ENCODE results near the gene TSC22D3. TPM values are rescaled to one million over a fixed set of nuclear protein-coding genes. Genes with fewer than 3 reads are reported as not detected.
A peak's percentile ranks its signal among the peaks of the same experiment; 100 is the strongest.
"Not testable (repeated sequence)": the region's sequence is repeated elsewhere in the genome, so short reads cannot be mapped to it uniquely, and the experiment has no call there.

Gene TSC22D3
- 1,104 TPM for total RNA-seq

GRCh38 chrX:107775734-107776511 is at the start of gene TSC22D3:
Gene TSC22D3, minus strand, starts transcription at chrX:107775787. Its CDS starts 368 bp downstream, at chrX:107775419.
- peaks cover 18% of the 10 kb centered on the region for H3K4me1 ChIP-seq (ENCODE audit: insufficient read depth, low read length)
- no peaks in the 10 kb centered on the region for H3K9me3 ChIP-seq (ENCODE audit: low read depth, low read length)
- peak within 1 kb of the TSS; percentile 39 for H3K4me3 ChIP-seq (ENCODE audit: low read length)
- H3K27me3 ChIP-seq (ENCODE audit: insufficient read depth, low read length), result peaks cover 4% of the 10 kb centered on the region

GRCh38 chrX:107823456-107823855 is 47.9 kb upstream of the TSC22D3 start:
- no peaks in the 10 kb centered on the region for H3K4me1 ChIP-seq (ENCODE audit: insufficient read depth, low read length)
- no peak overlapping the region for H3K4me3 ChIP-seq (ENCODE audit: low read length)

GRCh38 chrX:107823042-107823441 is 47.5 kb upstream of the TSC22D3 start:
- no peak overlapping the region for H3K4me3 ChIP-seq (ENCODE audit: low read length)

More at GRCh38 chrX:107823456-107823855, 47.9 kb upstream of the TSC22D3 start:
- no peaks in the 10 kb centered on the region for H3K9me3 ChIP-seq (ENCODE audit: low read depth, low read length)
- H3K27me3 ChIP-seq (ENCODE audit: insufficient read depth, low read length), result peaks cover 13% of the 10 kb centered on the region

GRCh38 chrX:107818900-107819521 is 43.4 kb upstream of the TSC22D3 start:
- H3K4me3 ChIP-seq (ENCODE audit: low read length), result no peak overlapping the region
- peaks cover under 1% of the 10 kb centered on the region for H3K27me3 ChIP-seq (ENCODE audit: insufficient read depth, low read length)
- H3K4me1 ChIP-seq (ENCODE audit: insufficient read depth, low read length), result no peaks in the 10 kb centered on the region
- no peaks in the 10 kb centered on the region for H3K9me3 ChIP-seq (ENCODE audit: low read depth, low read length)

More at GRCh38 chrX:107823042-107823441, 47.5 kb upstream of the TSC22D3 start:
- no peaks in the 10 kb centered on the region for H3K4me1 ChIP-seq (ENCODE audit: insufficient read depth, low read length)
- H3K9me3 ChIP-seq (ENCODE audit: low read depth, low read length), result no peaks in the 10 kb centered on the region
- peaks cover 13% of the 10 kb centered on the region for H3K27me3 ChIP-seq (ENCODE audit: insufficient read depth, low read length)

GRCh38 chrX:107810053-107810452 is 34.5 kb upstream of the TSC22D3 start:
- not testable (repeated sequence) for H3K27me3 ChIP-seq (ENCODE audit: insufficient read depth, low read length); H3K4me3 ChIP-seq (ENCODE audit: low read length); H3K9me3 ChIP-seq (ENCODE audit: low read depth, low read length); H3K4me1 ChIP-seq (ENCODE audit: insufficient read depth, low read length)

GRCh38 chrX:107805179-107805578 is 29.6 kb upstream of the TSC22D3 start:
- Histone ChIP-seq H3K4me3 (ENCODE audit: low read length) (no peak overlapping the region), H3K4me1 (ENCODE audit: insufficient read depth, low read length) (no peaks in the 10 kb centered on the region), H3K9me3 (ENCODE audit: low read depth, low read length) (no peaks in the 10 kb centered on the region), H3K27me3 (ENCODE audit: insufficient read depth, low read length) (no peaks in the 10 kb centered on the region)

- Histone ChIP-seq H3K4me3 (ENCODE audit: low read length) (no peak overlapping the region), H3K9me3 (ENCODE audit: low read depth, low read length) (no peaks in the 10 kb centered on the region), H3K27me3 (ENCODE audit: insufficient read depth, low read length) (no peaks in the 10 kb centered on the region), H3K4me1 (ENCODE audit: insufficient read depth, low read length) (no peaks in the 10 kb centered on the region)
These were observed 28.8 kb upstream of the TSC22D3 start for GRCh38 chrX:107804427-107804826.

- Histone ChIP-seq H3K9me3 (ENCODE audit: low read depth, low read length) (no peaks in the 10 kb centered on the region), H3K4me3 (ENCODE audit: low read length) (no peak overlapping the region), H3K4me1 (ENCODE audit: insufficient read depth, low read length) (no peaks in the 10 kb centered on the region)
These were observed 12.2 kb upstream of the TSC22D3 start for GRCh38 chrX:107787827-107788226.

GRCh38 chrX:107780525-107780924 is 4.9 kb upstream of the TSC22D3 start:
- Histone ChIP-seq H3K4me3 (ENCODE audit: low read length) (no peak overlapping the region), H3K27me3 (ENCODE audit: insufficient read depth, low read length) (no peaks in the 10 kb centered on the region), H3K4me1 (ENCODE audit: insufficient read depth, low read length) (peaks cover 10% of the 10 kb centered on the region), H3K9me3 (ENCODE audit: low read depth, low read length) (no peaks in the 10 kb centered on the region)

More at GRCh38 chrX:107787827-107788226, 12.2 kb upstream of the TSC22D3 start:
- no peaks in the 10 kb centered on the region for H3K27me3 ChIP-seq (ENCODE audit: insufficient read depth, low read length)

GRCh38 chrX:107777536-107777832 is 1.9 kb upstream of the TSC22D3 start, which contains the start of gene NCBP2L:
Gene NCBP2L, plus strand, starts transcription at chrX:107777733. Its CDS starts 16,488 bp downstream, at chrX:107794221.
- H3K9me3 ChIP-seq (ENCODE audit: low read depth, low read length), result no peaks in the 10 kb centered on the region
- peaks cover 4% of the 10 kb centered on the region for H3K27me3 ChIP-seq (ENCODE audit: insufficient read depth, low read length)
- H3K4me3 ChIP-seq (ENCODE audit: low read length), result peak within 1 kb of the TSS; percentile 39
- peaks cover 18% of the 10 kb centered on the region for H3K4me1 ChIP-seq (ENCODE audit: insufficient read depth, low read length)

- Histone ChIP-seq H3K4me1 (ENCODE audit: insufficient read depth, low read length) (peaks cover 18% of the 10 kb centered on the region), H3K27me3 (ENCODE audit: insufficient read depth, low read length) (peaks cover 4% of the 10 kb centered on the region), H3K4me3 (ENCODE audit: low read length) (peak overlapping the region; percentile 39), H3K9me3 (ENCODE audit: low read depth, low read length) (no peaks in the 10 kb centered on the region)
These were observed 1.3 kb upstream of the TSC22D3 start for GRCh38 chrX:107776649-107777535.

GRCh38 chrX:107775000-107775733 is 420 bp downstream of the TSC22D3 start:
- Histone ChIP-seq H3K27me3 (ENCODE audit: insufficient read depth, low read length) (peaks cover 4% of the 10 kb centered on the region), H3K9me3 (ENCODE audit: low read depth, low read length) (no peaks in the 10 kb centered on the region), H3K4me1 (ENCODE audit: insufficient read depth, low read length) (peaks cover 18% of the 10 kb centered on the region), H3K4me3 (ENCODE audit: low read length) (peak overlapping the region; percentile 39)

- H3K4me1 ChIP-seq (ENCODE audit: insufficient read depth, low read length), result peaks cover 18% of the 10 kb centered on the region
- no peak overlapping the region for H3K4me3 ChIP-seq (ENCODE audit: low read length)
- no peaks in the 10 kb centered on the region for H3K9me3 ChIP-seq (ENCODE audit: low read depth, low read length)
- H3K27me3 ChIP-seq (ENCODE audit: insufficient read depth, low read length), result peaks cover 4% of the 10 kb centered on the region
These were observed 1.6 kb downstream of the TSC22D3 start for GRCh38 chrX:107773906-107774435.

GRCh38 chrX:107773206-107773605 is 2.4 kb downstream of the TSC22D3 start:
- Histone ChIP-seq H3K4me1 (ENCODE audit: insufficient read depth, low read length) (peaks cover 18% of the 10 kb centered on the region), H3K9me3 (ENCODE audit: low read depth, low read length) (no peaks in the 10 kb centered on the region), H3K27me3 (ENCODE audit: insufficient read depth, low read length) (peaks cover 4% of the 10 kb centered on the region)

More at GRCh38 chrX:107773206-107773605, 2.4 kb downstream of the TSC22D3 start:
- H3K4me3 ChIP-seq (ENCODE audit: low read length), result no peak overlapping the region

Data from mononuclear cell (primary cell).